HG02885 (cell line): ENCODE data around the gene PDE11A.

Experiments used
- ATAC-seq: cut with Tn5 transposase; IDR thresholded peaks from one replicate; pipeline ENCODE4 v1.9.1; 2021; ENCODE audit warnings: mild to moderate bottlenecking; ENCODE audit not compliant: unreplicated experiment, poor library complexity

The PDE11A gene

GRCh38 chr2:177680866-177681712, 391.5 kb downstream of the PDE11A start:
- ATAC-seq: no peak

GRCh38 chr2:177679611-177680605, 392.7 kb downstream of the PDE11A start:
- no peak for ATAC-seq

GRCh38 chr2:177678939-177679338, 393.6 kb downstream of the PDE11A start:
- ATAC-seq: no peak

GRCh38 chr2:177676636-177677035, 395.9 kb downstream of the PDE11A start:
- ATAC-seq: no peak

- no peak for ATAC-seq
These were observed 396.8 kb downstream of the PDE11A start for GRCh38 chr2:177675825-177676224.

GRCh38 chr2:177675350-177675821, 397.2 kb downstream of the PDE11A start:
- no peak for ATAC-seq

- no peak for ATAC-seq
These were observed 398.7 kb downstream of the PDE11A start for GRCh38 chr2:177673602-177674595.

GRCh38 chr2:177671662-177672061, 400.9 kb downstream of the PDE11A start:
- no peak for ATAC-seq

GRCh38 chr2:177670791-177671535, 401.6 kb downstream of the PDE11A start:
- ATAC-seq: no peak

- ATAC-seq: no peak
These were observed 402.8 kb downstream of the PDE11A start for GRCh38 chr2:177669625-177670330.

GRCh38 chr2:177669201-177669600, 403.4 kb downstream of the PDE11A start:
- ATAC-seq: no peak

GRCh38 chr2:177668617-177669016, 404.0 kb downstream of the PDE11A start:
- ATAC-seq: no peak

- no peak for ATAC-seq
These were observed 405.0 kb downstream of the PDE11A start for GRCh38 chr2:177667626-177668025.

- no peak for ATAC-seq
These were observed 406.2 kb downstream of the PDE11A start for GRCh38 chr2:177666408-177666807.

- no peak for ATAC-seq
These were observed 406.6 kb downstream of the PDE11A start for GRCh38 chr2:177665948-177666347.

- no peak for ATAC-seq
These were observed 407.2 kb downstream of the PDE11A start for GRCh38 chr2:177665328-177665727.

- ATAC-seq: no peak
These were observed 409.7 kb downstream of the PDE11A start for GRCh38 chr2:177662895-177663294.

GRCh38 chr2:177660742-177661141, 411.8 kb downstream of the PDE11A start:
- ATAC-seq: no peak
